ENCODE measurements around the gene BLVRA.
"Not testable (repeated sequence)": the region's sequence is repeated elsewhere in the genome, so short reads cannot be mapped to it uniquely, and the experiment has no call there.

BLVRA gene

GRCh38 chr7:43784030-43784584 is 25.6 kb downstream of the BLVRA start:
- Histone ChIP-seq H3K27ac (ENCODE audit: low read depth, low read length) (no peak overlapping the region), H3K36me3 (ENCODE audit: control insufficient read depth, low read length) (no peaks in the 10 kb centered on the region), H3K4me2 (ENCODE audit: low read length) (no peak overlapping the region), H3F3A (ENCODE audit: control insufficient read depth, insufficient read depth) (no peaks in the 10 kb centered on the region), H4K20me1 (ENCODE audit: control insufficient read depth, insufficient read depth, low read depth, low read length) (no peaks in the 10 kb centered on the region), H3K9me3 (ENCODE audit: control insufficient read depth, insufficient read depth, low read length) (no peaks in the 10 kb centered on the region), H3K27me3 (ENCODE audit: control insufficient read depth, low read length) (peaks cover 23% of the 10 kb centered on the region), H3K79me2 (ENCODE audit: control insufficient read depth, low read length) (no peaks in the 10 kb centered on the region), H3K4me1 (ENCODE audit: control insufficient read depth, low read length) (no peaks in the 10 kb centered on the region), H3K4me3 (ENCODE audit: low read length) (no peak overlapping the region), H3K9me2 (replicated peaks; ENCODE audit: control insufficient read depth, low read length) (no peaks in the 10 kb centered on the region)
- TF ChIP-seq CTCF (IDR thresholded peaks at IDR 0.05; ENCODE audit: low read depth, low read length, poor library complexity, severe bottlenecking) (no peak), EZH2phosphoT487 (IDR thresholded peaks at IDR 0.05; ENCODE audit: borderline replicate concordance, low read length) (no peak)

- not testable (repeated sequence) for H3K9me2 ChIP-seq (replicated peaks; ENCODE audit: control insufficient read depth, low read length); H3K9me3 ChIP-seq (ENCODE audit: control insufficient read depth, insufficient read depth, low read length); H4K20me1 ChIP-seq (ENCODE audit: control insufficient read depth, insufficient read depth, low read depth, low read length); H3K27ac ChIP-seq (ENCODE audit: low read depth, low read length); H3K4me2 ChIP-seq (ENCODE audit: low read length); H3K36me3 ChIP-seq (ENCODE audit: control insufficient read depth, low read length); H3F3A ChIP-seq (ENCODE audit: control insufficient read depth, insufficient read depth); H3K79me2 ChIP-seq (ENCODE audit: control insufficient read depth, low read length); H3K4me1 ChIP-seq (ENCODE audit: control insufficient read depth, low read length); H3K4me3 ChIP-seq (ENCODE audit: low read length)
- peaks cover 23% of the 10 kb centered on the region for H3K27me3 ChIP-seq (ENCODE audit: control insufficient read depth, low read length)
These were observed 26.2 kb downstream of the BLVRA start for GRCh38 chr7:43784585-43785087.

GRCh38 chr7:43785420-43785819 is 26.9 kb downstream of the BLVRA start:
- H3K36me3 ChIP-seq (ENCODE audit: control insufficient read depth, low read length): no peaks in the 10 kb centered on the region
- no peak overlapping the region for H3K27ac ChIP-seq (ENCODE audit: low read depth, low read length)
- no peak overlapping the region for H3K4me3 ChIP-seq (ENCODE audit: low read length)
- no peaks in the 10 kb centered on the region for H3F3A ChIP-seq (ENCODE audit: control insufficient read depth, insufficient read depth)
- H3K79me2 ChIP-seq (ENCODE audit: control insufficient read depth, low read length): no peaks in the 10 kb centered on the region
- no peaks in the 10 kb centered on the region for H3K9me2 ChIP-seq (replicated peaks; ENCODE audit: control insufficient read depth, low read length)
- peaks cover 23% of the 10 kb centered on the region for H3K27me3 ChIP-seq (ENCODE audit: control insufficient read depth, low read length)
- H3K4me2 ChIP-seq (ENCODE audit: low read length): no peak overlapping the region
- H3K9me3 ChIP-seq (ENCODE audit: control insufficient read depth, insufficient read depth, low read length): no peaks in the 10 kb centered on the region
- TF ChIP-seq CTCF (IDR thresholded peaks at IDR 0.05; ENCODE audit: low read depth, low read length, poor library complexity, severe bottlenecking) (no peak), EZH2phosphoT487 (IDR thresholded peaks at IDR 0.05; ENCODE audit: borderline replicate concordance, low read length) (no peak)
- H4K20me1 ChIP-seq (ENCODE audit: control insufficient read depth, insufficient read depth, low read depth, low read length): no peaks in the 10 kb centered on the region
- no peaks in the 10 kb centered on the region for H3K4me1 ChIP-seq (ENCODE audit: control insufficient read depth, low read length)

GRCh38 chr7:43787771-43788170 is 29.3 kb downstream of the BLVRA start:
- H3K4me3 ChIP-seq (ENCODE audit: low read length): no peak overlapping the region
- no peaks in the 10 kb centered on the region for H3F3A ChIP-seq (ENCODE audit: control insufficient read depth, insufficient read depth)
- no peaks in the 10 kb centered on the region for H3K79me2 ChIP-seq (ENCODE audit: control insufficient read depth, low read length)
- peaks cover 29% of the 10 kb centered on the region for H3K27me3 ChIP-seq (ENCODE audit: control insufficient read depth, low read length)
- no peaks in the 10 kb centered on the region for H3K9me2 ChIP-seq (replicated peaks; ENCODE audit: control insufficient read depth, low read length)
- no peak overlapping the region for H3K4me2 ChIP-seq (ENCODE audit: low read length)
- H3K36me3 ChIP-seq (ENCODE audit: control insufficient read depth, low read length): no peaks in the 10 kb centered on the region
- no peak for TF ChIP-seq CTCF (IDR thresholded peaks at IDR 0.05; ENCODE audit: low read depth, low read length, poor library complexity, severe bottlenecking)
- TF ChIP-seq EZH2phosphoT487 (IDR thresholded peaks at IDR 0.05; ENCODE audit: borderline replicate concordance, low read length): no peak
- no peak overlapping the region for H3K27ac ChIP-seq (ENCODE audit: low read depth, low read length)
- no peaks in the 10 kb centered on the region for H3K4me1 ChIP-seq (ENCODE audit: control insufficient read depth, low read length)
- no peaks in the 10 kb centered on the region for H4K20me1 ChIP-seq (ENCODE audit: control insufficient read depth, insufficient read depth, low read depth, low read length)
- H3K9me3 ChIP-seq (ENCODE audit: control insufficient read depth, insufficient read depth, low read length): no peaks in the 10 kb centered on the region
